ENCODE data around the gene MROH7.

MROH7 gene

GRCh38 chr1:54701996-54702395 is 60.4 kb downstream of the MROH7 start:
- no peak for TF ChIP-seq CTCF (IDR thresholded peaks at IDR 0.05; ENCODE audit: low read depth, low read length)
- Histone ChIP-seq H3K4me1 (no peaks in the 10 kb centered on the region), H3K27me3 (no peaks in the 10 kb centered on the region), H3K4me3 (ENCODE audit: low read depth, low read length) (no peak overlapping the region), H3K9me3 (no peaks in the 10 kb centered on the region), H3K36me3 (no peaks in the 10 kb centered on the region)
- no peak for DNase-seq

GRCh38 chr1:54703471-54703870 is 61.9 kb downstream of the MROH7 start:
- no peaks in the 10 kb centered on the region for H3K4me1 ChIP-seq
- H3K27me3 ChIP-seq, result no peaks in the 10 kb centered on the region
- H3K4me3 ChIP-seq (ENCODE audit: low read depth, low read length), result no peak overlapping the region
- TF ChIP-seq CTCF (IDR thresholded peaks at IDR 0.05; ENCODE audit: low read depth, low read length), result no peak
- no peaks in the 10 kb centered on the region for H3K9me3 ChIP-seq
- no peak for DNase-seq
- no peaks in the 10 kb centered on the region for H3K36me3 ChIP-seq

GRCh38 chr1:54705153-54705552 is 63.6 kb downstream of the MROH7 start:
- Histone ChIP-seq H3K4me1 (no peaks in the 10 kb centered on the region), H3K36me3 (no peaks in the 10 kb centered on the region), H3K27me3 (no peaks in the 10 kb centered on the region), H3K4me3 (ENCODE audit: low read depth, low read length) (no peak overlapping the region), H3K9me3 (no peaks in the 10 kb centered on the region)
- no peak for TF ChIP-seq CTCF (IDR thresholded peaks at IDR 0.05; ENCODE audit: low read depth, low read length)
- DNase-seq, result no peak

- no peak overlapping the region for H3K4me3 ChIP-seq (ENCODE audit: low read depth, low read length)
- H3K36me3 ChIP-seq, result no peaks in the 10 kb centered on the region
- TF ChIP-seq CTCF (IDR thresholded peaks at IDR 0.05; ENCODE audit: low read depth, low read length), result no peak
- no peak for DNase-seq
- no peaks in the 10 kb centered on the region for H3K27me3 ChIP-seq
- H3K4me1 ChIP-seq, result no peaks in the 10 kb centered on the region
- no peaks in the 10 kb centered on the region for H3K9me3 ChIP-seq
Measured at GRCh38 chr1:54706419-54706818, 64.8 kb downstream of the MROH7 start.

GRCh38 chr1:54708385-54708784 is 66.8 kb downstream of the MROH7 start:
- no peaks in the 10 kb centered on the region for H3K36me3 ChIP-seq
- no peaks in the 10 kb centered on the region for H3K4me1 ChIP-seq
- H3K9me3 ChIP-seq, result no peaks in the 10 kb centered on the region
- no peaks in the 10 kb centered on the region for H3K27me3 ChIP-seq
- DNase-seq, result no peak
- TF ChIP-seq CTCF (IDR thresholded peaks at IDR 0.05; ENCODE audit: low read depth, low read length), result no peak
- H3K4me3 ChIP-seq (ENCODE audit: low read depth, low read length), result no peak overlapping the region

- no peaks in the 10 kb centered on the region for H3K27me3 ChIP-seq
- no peaks in the 10 kb centered on the region for H3K4me1 ChIP-seq
- TF ChIP-seq CTCF (IDR thresholded peaks at IDR 0.05; ENCODE audit: low read depth, low read length), result no peak
- no peaks in the 10 kb centered on the region for H3K9me3 ChIP-seq
- no peak for DNase-seq
- H3K36me3 ChIP-seq, result no peaks in the 10 kb centered on the region
- H3K4me3 ChIP-seq (ENCODE audit: low read depth, low read length), result no peak overlapping the region
Measured at GRCh38 chr1:54709547-54710292, 68.1 kb downstream of the MROH7 start.

Measured in BE2C (cell line).